Measurements from ENCODE around the gene PRDX5.
A peak's percentile ranks its signal among the peaks of the same experiment; 100 is the strongest.

PRDX5 gene

GRCh38 chr11:64285885-64286800, 31.8 kb upstream of the PRDX5 start (continued):
- TF ChIP-seq ZNF335 (tag by site-specific recombination; conservative IDR thresholded peaks at IDR 0.05) (peak; percentile 8), ZNF132 (tag by site-specific recombination; IDR thresholded peaks at IDR 0.05; ENCODE audit: borderline replicate concordance) (no peak), ZNF473 (tag by site-specific recombination; IDR thresholded peaks at IDR 0.05) (no peak), ZBTB44 (tag by site-specific recombination; IDR thresholded peaks at IDR 0.05) (no peak), ZFP3 (tag by site-specific recombination; IDR thresholded peaks at IDR 0.05; ENCODE audit: low read depth) (no peak), ZNF169 (tag by site-specific recombination; IDR thresholded peaks at IDR 0.05) (no peak), ZNF10 (tag by site-specific recombination; IDR thresholded peaks at IDR 0.05) (no peak), KLF10 (tag by site-specific recombination; IDR thresholded peaks at IDR 0.05) (no peak), TRIM28 (IDR thresholded peaks at IDR 0.05; ENCODE audit: borderline replicate concordance, low read length) (no peak), ZNF280C (tag by site-specific recombination; IDR thresholded peaks at IDR 0.05) (no peak), GLIS1 (tag by site-specific recombination; IDR thresholded peaks at IDR 0.05) (no peak), ZIC2 (tag by site-specific recombination; IDR thresholded peaks at IDR 0.05) (0 out of 2 replicates have a peak, but pooled peaks have one; percentile 22), ZNF76 (tag by site-specific recombination; IDR thresholded peaks at IDR 0.05; ENCODE audit: borderline replicate concordance, low read depth) (no peak), ZNF324 (tag by site-specific recombination; IDR thresholded peaks at IDR 0.05) (no peak), SP2 (tag by site-specific recombination; IDR thresholded peaks at IDR 0.05) (no peak; the same call in 1 of the 2 replicates), ZNF501 (tag by site-specific recombination; IDR thresholded peaks at IDR 0.05) (no peak), ZBTB49 (tag by site-specific recombination; IDR thresholded peaks at IDR 0.05; ENCODE audit: low read depth) (no peak), ZBTB10 (tag by site-specific recombination; IDR thresholded peaks at IDR 0.05) (peak; percentile 15; the same call in 1 of the 2 replicates), ZNF16 (tag by site-specific recombination; IDR thresholded peaks at IDR 0.05; ENCODE audit: low read depth) (no peak), FEZF1 (tag by site-specific recombination; IDR thresholded peaks at IDR 0.05) (no peak), ZNF529 (tag by site-specific recombination; IDR thresholded peaks at IDR 0.05; ENCODE audit: insufficient replicate concordance) (no peak), ZNF629 (tag by site-specific recombination; IDR thresholded peaks at IDR 0.05) (no peak), ZNF555 (tag by site-specific recombination; conservative IDR thresholded peaks at IDR 0.05) (no peak), SALL2 (tag by site-specific recombination; IDR thresholded peaks at IDR 0.05; ENCODE audit: borderline replicate concordance) (no peak), ZNF747 (tag by site-specific recombination; IDR thresholded peaks at IDR 0.05) (no peak), ZNF423 (tag by site-specific recombination; IDR thresholded peaks at IDR 0.05) (no peak), ZEB2 (tag by site-specific recombination; IDR thresholded peaks at IDR 0.05) (no peak), ZNF585B (tag by site-specific recombination; IDR thresholded peaks at IDR 0.05) (no peak), BCL11A (tag by site-specific recombination; IDR thresholded peaks at IDR 0.05; ENCODE audit: low read depth) (no peak), ZNF548 (tag by site-specific recombination; IDR thresholded peaks at IDR 0.05) (no peak), ZSCAN30 (tag by site-specific recombination; IDR thresholded peaks at IDR 0.05) (no peak), GLI2 (tag by site-specific recombination; IDR thresholded peaks at IDR 0.05; ENCODE audit: borderline replicate concordance, low read depth) (no peak)

Data from HEK293 (cell line).